GM19240 (cell line): ENCODE measurements around the gene CACNA2D1.
"Not testable (repeated sequence)": the region's sequence is repeated elsewhere in the genome, so short reads cannot be mapped to it uniquely, and the experiment has no call there.

ENCODE experiments used
- DNase-seq: peaks from one replicate; pipeline ENCODE4 v3.0.0; 2011; ENCODE audit warnings: low spot score; ENCODE audit not compliant: insufficient read length

CACNA2D1 gene

GRCh38 chr7:82434275-82435022 lies 9.1 kb downstream of the CACNA2D1 start:
- no peak for DNase-seq

- DNase-seq: no peak
Measured at GRCh38 chr7:82433507-82433906, 10.1 kb downstream of the CACNA2D1 start.

- not testable (repeated sequence) for DNase-seq
Measured at GRCh38 chr7:82432743-82433142, 10.8 kb downstream of the CACNA2D1 start.

GRCh38 chr7:82430500-82431465 lies 12.8 kb downstream of the CACNA2D1 start:
- no peak for DNase-seq

GRCh38 chr7:82429408-82429807 lies 14.2 kb downstream of the CACNA2D1 start:
- DNase-seq: no peak

GRCh38 chr7:82428186-82428961 lies 15.2 kb downstream of the CACNA2D1 start:
- no peak for DNase-seq

GRCh38 chr7:82423446-82423845 lies 20.1 kb downstream of the CACNA2D1 start:
- no peak for DNase-seq

GRCh38 chr7:82419200-82419599 lies 24.4 kb downstream of the CACNA2D1 start:
- DNase-seq: no peak

GRCh38 chr7:82417898-82418297 lies 25.7 kb downstream of the CACNA2D1 start:
- DNase-seq: no peak

GRCh38 chr7:82416402-82416801 lies 27.2 kb downstream of the CACNA2D1 start:
- no peak for DNase-seq

- DNase-seq: no peak
Measured at GRCh38 chr7:82414389-82414788, 29.2 kb downstream of the CACNA2D1 start.

GRCh38 chr7:82413237-82413636 lies 30.3 kb downstream of the CACNA2D1 start:
- no peak for DNase-seq

- no peak for DNase-seq
Measured at GRCh38 chr7:82411732-82412131, 31.8 kb downstream of the CACNA2D1 start.

- DNase-seq: no peak
Measured at GRCh38 chr7:82410461-82410860, 33.1 kb downstream of the CACNA2D1 start.

GRCh38 chr7:82406937-82407336 lies 36.6 kb downstream of the CACNA2D1 start:
- no peak for DNase-seq

GRCh38 chr7:82405301-82405700 lies 38.3 kb downstream of the CACNA2D1 start:
- no peak for DNase-seq

GRCh38 chr7:82404652-82405051 lies 38.9 kb downstream of the CACNA2D1 start:
- DNase-seq: no peak

- no peak for DNase-seq
Measured at GRCh38 chr7:82404094-82404493, 39.5 kb downstream of the CACNA2D1 start.

GRCh38 chr7:82397879-82398524 lies 45.6 kb downstream of the CACNA2D1 start:
- DNase-seq: no peak

- no peak for DNase-seq
Measured at GRCh38 chr7:82396343-82396742, 47.2 kb downstream of the CACNA2D1 start.

GRCh38 chr7:82395147-82395546 lies 48.4 kb downstream of the CACNA2D1 start:
- DNase-seq: no peak
